ENCODE results near the gene SLFN11. TPM values are rescaled to one million over a fixed set of nuclear protein-coding genes. Genes with fewer than 3 reads are reported as not detected.

SLFN11 gene
- total and polyA plus RNA-seq, 2 experiments from 2014 or later: 2.5 to 8.3 TPM

- no peaks in the 10 kb centered on the region for H3K9me3 ChIP-seq (ENCODE audit: low read depth)
- no peaks in the 10 kb centered on the region for H4K20me1 ChIP-seq (ENCODE audit: insufficient read depth, poor library complexity, severe bottlenecking)
- H3K27ac ChIP-seq: no peak overlapping the region
- no peak overlapping the region for H3K4me2 ChIP-seq
- H3K4me3 ChIP-seq: no peak overlapping the region
- no peak for DNase-seq (ENCODE audit: low spot score)
- WGBS (ENCODE audit: low lambda C conversion rate, missing lambda C conversion rate): 62% methylated on average over 4 of the region's 4 CpGs
- no peaks in the 10 kb centered on the region for H3K9me2 ChIP-seq (replicated peaks; ENCODE audit: insufficient read depth)
- H3K79me2 ChIP-seq: no peaks in the 10 kb centered on the region
- H3K4me1 ChIP-seq (ENCODE audit: insufficient read depth): no peaks in the 10 kb centered on the region
- peaks cover 66% of the 10 kb centered on the region for H3K27me3 ChIP-seq
- no peak overlapping the region for H2AFZ ChIP-seq
- H3K36me3 ChIP-seq (replicated peaks; ENCODE audit: insufficient read depth, low read depth): no peaks in the 10 kb centered on the region
- no peak for TF ChIP-seq EZH2phosphoT487 (IDR thresholded peaks at IDR 0.05; ENCODE audit: low read depth, severe bottlenecking, unreplicated experiment)
- no peak for TF ChIP-seq EZH2 (IDR thresholded peaks at IDR 0.05; ENCODE audit: borderline replicate concordance)
- TF ChIP-seq CTCF (IDR thresholded peaks at IDR 0.05; ENCODE audit: poor library complexity): no peak
Observed at GRCh38 chr17:35368081-35368830, 5.2 kb downstream of the SLFN11 start.

- H3K27ac ChIP-seq: no peak overlapping the region
- H3K4me3 ChIP-seq: no peak overlapping the region
- H3K79me2 ChIP-seq: no peaks in the 10 kb centered on the region
- TF ChIP-seq CTCF (IDR thresholded peaks at IDR 0.05; ENCODE audit: poor library complexity) (no peak), EZH2 (IDR thresholded peaks at IDR 0.05; ENCODE audit: borderline replicate concordance) (no peak)
- H3K4me1 ChIP-seq (ENCODE audit: insufficient read depth): no peaks in the 10 kb centered on the region
- no peaks in the 10 kb centered on the region for H3K36me3 ChIP-seq (replicated peaks; ENCODE audit: insufficient read depth, low read depth)
- WGBS (ENCODE audit: low lambda C conversion rate, missing lambda C conversion rate): 63% methylated on average over 1 of the region's 1 CpG
- no peak overlapping the region for H3K4me2 ChIP-seq
- H3K9me3 ChIP-seq (ENCODE audit: low read depth): no peaks in the 10 kb centered on the region
- DNase-seq (ENCODE audit: low spot score): no peak
- no peaks in the 10 kb centered on the region for H3K9me2 ChIP-seq (replicated peaks; ENCODE audit: insufficient read depth)
- no peak overlapping the region for H2AFZ ChIP-seq
- peaks cover 33% of the 10 kb centered on the region for H3K27me3 ChIP-seq
- no peaks in the 10 kb centered on the region for H4K20me1 ChIP-seq (ENCODE audit: insufficient read depth, poor library complexity, severe bottlenecking)
Observed at GRCh38 chr17:35361027-35361426, 12.4 kb downstream of the SLFN11 start.

- 56% methylated on average over 3 of the region's 3 CpGs for WGBS (ENCODE audit: low lambda C conversion rate, missing lambda C conversion rate)
- Histone ChIP-seq H3K27ac (no peak overlapping the region), H3K4me1 (ENCODE audit: insufficient read depth) (no peaks in the 10 kb centered on the region), H2AFZ (no peak overlapping the region), H3K9me2 (replicated peaks; ENCODE audit: insufficient read depth) (no peaks in the 10 kb centered on the region), H3K79me2 (no peaks in the 10 kb centered on the region), H3K36me3 (replicated peaks; ENCODE audit: insufficient read depth, low read depth) (no peaks in the 10 kb centered on the region), H4K20me1 (ENCODE audit: insufficient read depth, poor library complexity, severe bottlenecking) (no peaks in the 10 kb centered on the region), H3K27me3 (peaks cover 26% of the 10 kb centered on the region), H3K9me3 (ENCODE audit: low read depth) (no peaks in the 10 kb centered on the region), H3K4me3 (no peak overlapping the region), H3K4me2 (no peak overlapping the region)
- no peak for DNase-seq (ENCODE audit: low spot score)
- no peak for TF ChIP-seq EZH2 (IDR thresholded peaks at IDR 0.05; ENCODE audit: borderline replicate concordance)
- no peak for TF ChIP-seq CTCF (IDR thresholded peaks at IDR 0.05; ENCODE audit: poor library complexity)
- TF ChIP-seq EZH2phosphoT487 (IDR thresholded peaks at IDR 0.05; ENCODE audit: low read depth, severe bottlenecking, unreplicated experiment): no peak
Observed at GRCh38 chr17:35359398-35359797, 14.0 kb downstream of the SLFN11 start.

All from hepatocyte (in vitro differentiated cells).